GM19467 (cell line): ENCODE data around the gene PRKCE.

Source experiments
- ATAC-seq: cut with Tn5 transposase; IDR thresholded peaks from one replicate; pipeline ENCODE4 v1.9.1; 2021; ENCODE audit warnings: mild to moderate bottlenecking, moderate library complexity; ENCODE audit not compliant: unreplicated experiment

PRKCE gene

GRCh38 chr2:45774688-45775244, 123.3 kb downstream of the PRKCE start:
- no peak for ATAC-seq

GRCh38 chr2:45776160-45776955, 124.9 kb downstream of the PRKCE start:
- no peak for ATAC-seq

GRCh38 chr2:45777996-45778719, 126.7 kb downstream of the PRKCE start:
- ATAC-seq = no peak

GRCh38 chr2:45778720-45779171, 127.3 kb downstream of the PRKCE start:
- ATAC-seq = no peak

GRCh38 chr2:45780541-45781463, 129.3 kb downstream of the PRKCE start:
- ATAC-seq = no peak

- no peak for ATAC-seq
Observed at GRCh38 chr2:45781464-45781811, 130.0 kb downstream of the PRKCE start.

GRCh38 chr2:45782436-45782835, 131.0 kb downstream of the PRKCE start:
- ATAC-seq = no peak

GRCh38 chr2:45782986-45783385, 131.5 kb downstream of the PRKCE start:
- no peak for ATAC-seq

- ATAC-seq = no peak
Observed at GRCh38 chr2:45786030-45786835, 134.8 kb downstream of the PRKCE start.

- ATAC-seq = no peak
Observed at GRCh38 chr2:45786836-45787357, 135.4 kb downstream of the PRKCE start.

- no peak for ATAC-seq
Observed at GRCh38 chr2:45788401-45788800, 136.9 kb downstream of the PRKCE start.

GRCh38 chr2:45789317-45789716, 137.8 kb downstream of the PRKCE start:
- ATAC-seq = no peak

GRCh38 chr2:45789961-45790723, 138.7 kb downstream of the PRKCE start:
- no peak for ATAC-seq

GRCh38 chr2:45793305-45793962, 142.0 kb downstream of the PRKCE start:
- ATAC-seq = no peak

GRCh38 chr2:45794134-45794617, 142.7 kb downstream of the PRKCE start:
- ATAC-seq = no peak

- ATAC-seq = no peak
Observed at GRCh38 chr2:45796500-45796899, 145.0 kb downstream of the PRKCE start.

GRCh38 chr2:45797451-45798230, 146.2 kb downstream of the PRKCE start:
- ATAC-seq = no peak
